HG02884 (cell line): Measurements from ENCODE around the gene GNB4.

Experiments
- ATAC-seq: cut with Tn5 transposase; IDR thresholded peaks from one replicate; pipeline ENCODE4 v1.9.1; 2021; ENCODE audit warnings: mild to moderate bottlenecking, moderate library complexity; ENCODE audit not compliant: unreplicated experiment

The GNB4 gene

GRCh38 chr3:179451265-179452175, at the start of gene GNB4:
Gene GNB4, minus strand, starts transcription at chr3:179451470. Its CDS starts 25,270 bp downstream, at chr3:179426200.
- peak; percentile 68 for ATAC-seq

DNA sequence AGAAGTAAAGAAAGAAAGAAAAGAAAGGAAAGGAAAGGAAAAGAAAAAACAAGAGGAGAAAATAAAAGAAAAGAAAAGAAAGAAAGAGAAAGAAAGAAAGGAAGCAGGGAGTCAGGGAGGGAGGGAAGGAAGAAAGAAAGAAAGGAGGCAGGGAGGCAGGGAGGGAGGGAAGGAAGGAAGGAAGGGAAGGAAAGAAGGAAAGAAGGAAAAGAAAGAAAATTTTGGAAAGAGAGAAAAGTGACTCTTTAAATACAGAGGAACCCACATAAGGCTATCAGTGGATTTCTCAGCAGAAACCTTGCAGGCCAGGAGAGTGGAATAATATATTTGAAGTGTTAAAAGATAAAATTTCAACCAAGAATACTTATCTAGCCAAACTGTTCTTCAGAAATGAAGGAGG, 44.2 kb upstream of the GNB4 start:
- no peak for ATAC-seq

- ATAC-seq: no peak
Observed at GRCh38 chr3:179493260-179493659, 42.0 kb upstream of the GNB4 start.

DNA sequence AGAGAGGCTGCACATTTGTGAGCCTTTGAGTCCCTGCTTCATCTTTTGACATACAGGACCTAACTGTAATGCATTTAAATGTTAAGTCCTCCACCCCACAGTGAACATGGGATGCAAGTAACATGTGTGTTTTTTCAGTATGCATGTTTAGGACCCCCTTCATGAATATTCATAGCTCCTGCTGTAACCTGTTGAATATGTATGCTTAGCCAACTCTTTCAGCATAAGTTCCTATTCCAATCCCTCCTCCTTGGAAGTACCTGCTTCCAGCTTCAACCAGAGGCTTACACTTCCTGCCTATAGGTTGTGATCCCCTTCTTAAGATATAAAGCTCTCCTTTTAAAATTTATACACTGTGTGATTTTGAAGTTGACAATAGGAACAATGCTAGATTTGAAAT, 36.9 kb upstream of the GNB4 start:
- ATAC-seq: no peak

- ATAC-seq: no peak
Observed at GRCh38 chr3:179486806-179487205, 35.5 kb upstream of the GNB4 start.

DNA sequence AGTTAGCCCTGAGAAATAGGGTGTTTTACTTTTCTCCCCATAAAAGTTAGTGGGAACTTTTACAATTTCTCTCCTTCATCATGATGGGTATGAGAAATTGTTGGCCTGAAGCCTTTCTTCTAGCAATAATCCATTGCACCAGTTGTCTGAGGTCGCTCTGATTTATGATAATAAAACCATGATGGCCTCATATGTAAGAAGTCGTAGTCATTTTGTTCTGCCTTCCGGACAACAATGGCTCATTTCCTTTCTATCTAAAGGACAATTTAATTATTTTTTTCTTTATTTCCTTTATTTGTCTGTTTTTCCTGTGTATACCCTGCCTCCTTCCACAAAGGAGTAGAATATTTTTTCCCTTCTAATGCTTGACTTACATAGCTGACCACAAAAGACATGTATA, 31.6 kb upstream of the GNB4 start:
- no peak for ATAC-seq

DNA sequence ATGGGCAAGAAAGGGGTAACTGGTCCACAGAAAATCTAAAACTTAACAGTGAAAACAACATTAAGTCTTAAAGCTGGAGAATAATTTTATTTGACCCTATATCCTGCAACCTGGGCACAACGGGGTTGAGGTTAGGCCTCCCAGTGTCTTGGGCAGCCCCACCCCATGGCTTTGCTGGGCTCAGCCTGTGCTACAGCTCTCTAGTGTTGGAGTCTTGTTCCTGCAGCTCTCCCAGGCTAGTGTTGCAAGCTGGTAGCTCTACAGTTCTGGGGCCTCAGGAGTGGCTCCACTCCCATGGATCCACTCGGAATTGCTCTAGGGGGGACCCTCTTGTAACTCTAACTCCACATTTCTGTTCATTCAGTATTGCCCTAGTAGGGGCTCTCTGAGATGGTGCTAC, 24.9 kb upstream of the GNB4 start:
- no peak for ATAC-seq

GRCh38 chr3:179474480-179474879, 23.2 kb upstream of the GNB4 start:
- ATAC-seq: no peak

DNA sequence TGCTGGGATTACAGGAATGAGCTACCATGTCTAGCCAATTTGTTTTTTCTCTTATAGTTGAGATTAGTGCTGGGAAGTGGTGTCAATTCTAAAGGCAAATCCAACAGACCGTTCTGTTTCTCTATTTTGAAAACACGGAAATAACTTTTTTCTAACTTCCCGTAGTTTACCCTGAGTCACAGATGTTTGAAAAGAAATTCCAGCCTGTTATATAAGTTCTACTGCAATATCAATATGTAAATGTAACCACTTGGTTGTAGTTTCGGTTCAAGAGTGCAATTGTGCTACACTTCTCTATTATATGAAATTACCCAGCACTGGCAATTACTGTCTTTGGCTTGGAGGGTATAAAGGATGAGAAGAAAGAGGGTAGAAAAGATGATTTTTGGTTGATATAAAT, 22.3 kb upstream of the GNB4 start:
- peak; percentile 76 for ATAC-seq

GRCh38 chr3:179464323-179465092, 13.2 kb upstream of the GNB4 start:
- peak; percentile 76 for ATAC-seq

DNA sequence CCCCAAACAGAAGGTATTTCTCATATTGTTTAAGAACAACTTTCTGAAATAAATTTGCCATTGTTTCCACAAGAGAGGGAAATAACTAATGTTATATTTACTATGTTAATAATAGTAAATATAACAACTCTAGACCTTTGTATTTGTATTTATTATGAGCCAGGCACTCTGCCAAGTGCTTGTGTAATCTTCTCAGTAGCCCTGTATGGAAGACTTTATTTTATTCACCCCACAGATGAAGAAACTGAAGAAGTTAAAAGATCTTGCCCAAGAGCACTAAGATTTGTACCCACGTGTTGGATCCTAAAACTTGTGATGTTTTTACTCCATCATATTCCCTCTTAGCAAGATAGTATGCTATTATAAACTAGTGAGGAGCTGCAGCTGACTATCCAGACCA, 12.0 kb upstream of the GNB4 start:
- no peak for ATAC-seq

- ATAC-seq: no peak
Observed at GRCh38 chr3:179460260-179460659, 9.0 kb upstream of the GNB4 start.

GRCh38 chr3:179455954-179456353, 4.7 kb upstream of the GNB4 start:
- no peak for ATAC-seq

DNA sequence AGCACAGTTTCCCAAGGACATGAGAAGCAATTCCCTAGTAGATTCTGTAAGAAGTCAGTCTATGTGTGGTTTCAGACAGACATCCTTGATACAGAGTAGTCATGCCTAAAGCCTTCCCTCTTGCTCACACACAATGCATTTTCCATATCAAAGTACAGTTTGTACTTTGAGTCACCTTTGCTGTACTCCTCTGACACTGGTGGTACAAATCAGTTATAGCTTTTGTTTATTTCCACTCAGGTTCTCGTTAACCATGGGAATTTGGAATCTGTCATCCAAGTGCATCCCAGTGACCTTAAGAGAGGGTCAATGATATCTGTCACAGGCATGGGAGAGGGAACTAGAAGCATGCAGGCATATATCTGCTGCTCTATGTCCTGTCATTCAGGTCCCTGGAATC, 3.6 kb upstream of the GNB4 start:
- ATAC-seq: no peak

GRCh38 chr3:179453967-179454366, 2.7 kb upstream of the GNB4 start:
- ATAC-seq: no peak

GRCh38 chr3:179452872-179453271, 1.6 kb upstream of the GNB4 start:
- no peak for ATAC-seq

DNA sequence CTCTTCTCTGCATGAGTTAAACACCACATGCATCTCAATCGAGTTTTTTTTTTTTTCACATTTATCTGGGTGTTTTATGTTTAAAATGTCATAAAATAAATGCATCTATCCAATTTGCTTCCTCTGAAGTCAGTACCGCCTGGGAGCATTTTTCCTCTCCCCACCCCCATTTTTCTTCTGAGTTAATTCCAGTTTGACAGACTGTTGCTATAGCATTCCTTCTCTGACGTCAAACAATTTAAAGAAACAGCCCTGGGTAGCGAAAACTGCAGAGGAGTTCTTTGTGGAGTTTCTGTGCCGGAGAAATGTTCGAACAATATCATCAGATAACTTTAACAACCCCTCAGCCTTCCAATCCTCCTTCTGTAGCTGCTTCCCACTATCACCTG, 900 bp upstream of the GNB4 start:
- ATAC-seq: no peak

DNA sequence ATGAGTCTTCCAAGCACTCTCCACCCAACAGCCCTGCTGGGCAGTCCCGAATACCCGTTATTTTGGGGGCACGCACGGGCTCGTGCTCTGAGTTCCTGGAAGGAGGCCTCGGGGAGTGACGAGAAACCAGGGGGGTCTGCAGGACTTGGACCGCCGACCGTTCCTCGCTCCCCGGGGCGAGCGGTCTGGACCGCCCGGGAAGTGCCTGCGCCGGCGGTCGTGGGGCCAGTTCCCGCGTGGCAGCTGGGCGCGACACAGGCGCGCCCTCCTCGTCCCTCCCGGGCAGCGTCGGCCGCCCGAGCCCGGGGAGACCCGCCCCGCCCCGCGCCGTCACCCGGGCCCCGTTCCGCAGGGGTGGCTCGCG, 387 bp downstream of the GNB4 start:
- ATAC-seq: peak; percentile 36

DNA sequence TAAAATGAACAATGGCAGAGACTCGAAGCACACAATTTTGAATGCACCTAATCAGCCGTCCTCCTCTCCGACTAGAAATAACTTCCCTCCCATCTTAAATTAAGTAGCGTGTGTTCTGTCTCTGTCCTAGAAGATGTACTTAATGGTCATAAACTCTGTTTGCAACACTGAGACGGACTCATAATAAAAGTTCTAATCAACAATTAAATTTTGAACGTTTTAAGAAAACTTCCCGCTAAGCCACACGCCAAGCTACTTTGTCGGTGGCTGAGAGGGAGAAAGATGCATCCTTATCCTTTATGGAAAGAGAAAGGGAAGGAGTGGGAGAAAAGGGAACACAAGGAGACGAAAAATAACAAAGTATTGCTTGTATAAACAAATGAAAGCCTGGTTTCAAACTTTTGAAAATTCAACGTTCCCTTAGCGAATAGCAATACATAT, 989 bp downstream of the GNB4 start:
- no peak for ATAC-seq

DNA sequence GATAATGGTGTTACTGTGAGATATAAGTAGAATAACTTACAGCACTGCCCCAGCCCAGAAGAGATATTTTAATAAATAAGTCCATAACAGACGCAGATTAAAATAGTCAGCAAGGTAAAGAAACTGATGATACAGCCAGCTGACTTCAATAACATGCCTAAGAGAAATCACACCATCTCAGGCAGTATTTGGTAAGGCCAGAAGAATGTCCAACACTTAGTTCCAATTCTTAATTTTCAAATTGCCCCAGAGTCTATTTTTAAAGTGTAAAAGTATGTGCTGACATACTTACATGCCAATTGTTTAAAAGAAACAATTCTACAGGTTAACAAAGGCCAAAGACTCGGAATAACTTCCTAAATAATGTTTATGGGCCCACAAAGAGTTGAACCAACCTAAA, 1.6 kb downstream of the GNB4 start:
- no peak for ATAC-seq

GRCh38 chr3:179447251-179447650, 4.0 kb downstream of the GNB4 start:
- ATAC-seq: no peak

DNA sequence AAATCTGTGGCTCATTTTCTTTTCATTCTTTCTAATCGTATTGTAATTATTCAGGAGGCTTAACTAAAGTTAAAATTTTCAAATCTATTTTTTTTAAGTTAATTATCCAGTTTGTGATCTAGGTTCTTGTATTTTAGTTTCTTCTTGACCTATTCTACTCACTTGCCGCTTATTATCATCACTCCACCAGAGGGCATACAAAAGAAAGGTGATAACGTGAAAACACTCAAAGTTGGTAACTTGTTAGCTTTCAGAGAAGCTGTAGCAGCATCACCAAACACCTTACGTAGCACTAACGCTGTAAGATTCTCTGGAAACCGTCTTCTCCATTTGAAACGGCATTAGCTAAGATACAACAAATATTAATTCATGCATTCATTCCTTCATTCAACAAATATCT, 4.8 kb downstream of the GNB4 start:
- no peak for ATAC-seq
